Adrenal gland (tissue), 5 donors: ENCODE data around the gene PPFIA4.

Experiments used
- POLR2A ChIP-seq, 2 donors: fragments of 450-650 bp; IDR thresholded peaks; one replicate each; pipeline ENCODE4 v1.6.1; 2017; ENCODE audit warnings: antibody characterized with exemption in 2 of 2, mild to moderate bottlenecking in 2 of 2, moderate library complexity in 1 of 2
- TF ChIP-seq, protein P1 (sequence below), 6 experiments: fragments of 450-650 bp in 4 of 6; fragments of 200-600 bp in 2 of 6; sonication (generic) in 1 of 6; IDR thresholded peaks; 1 replicate in 5 of 6; 2 replicates in 1 of 6; pipeline versions ENCODE4 v1.5.1 to v1.8.0; 2016 to 2021; ENCODE audit warnings: antibody characterized with exemption in 6 of 6, mild to moderate bottlenecking in 2 of 6, moderate library complexity in 1 of 6
- donor health status: DM: no; HTN: no; CAD: no.

DNA sequence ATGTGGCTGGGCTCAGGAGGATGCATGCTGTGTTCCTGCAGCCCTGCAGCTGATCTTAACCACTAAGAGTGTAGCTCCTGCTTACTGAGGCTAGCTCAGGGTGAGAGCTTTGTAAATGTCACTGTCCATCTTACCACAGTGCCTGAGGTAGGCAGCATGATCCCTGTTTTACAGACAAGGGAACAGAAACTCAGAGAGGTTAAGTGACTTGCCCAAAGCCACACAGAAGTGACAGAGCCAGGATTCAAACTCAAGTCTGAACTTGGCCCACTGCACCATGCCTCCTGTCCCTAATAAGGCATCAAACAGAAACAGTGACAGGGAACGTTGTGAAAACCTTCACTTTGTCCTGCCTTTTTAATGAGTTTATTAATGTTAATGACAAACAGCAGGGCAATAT is 27.9 kb downstream of the PPFIA4 start:
- TF ChIP-seq, protein P1, sequence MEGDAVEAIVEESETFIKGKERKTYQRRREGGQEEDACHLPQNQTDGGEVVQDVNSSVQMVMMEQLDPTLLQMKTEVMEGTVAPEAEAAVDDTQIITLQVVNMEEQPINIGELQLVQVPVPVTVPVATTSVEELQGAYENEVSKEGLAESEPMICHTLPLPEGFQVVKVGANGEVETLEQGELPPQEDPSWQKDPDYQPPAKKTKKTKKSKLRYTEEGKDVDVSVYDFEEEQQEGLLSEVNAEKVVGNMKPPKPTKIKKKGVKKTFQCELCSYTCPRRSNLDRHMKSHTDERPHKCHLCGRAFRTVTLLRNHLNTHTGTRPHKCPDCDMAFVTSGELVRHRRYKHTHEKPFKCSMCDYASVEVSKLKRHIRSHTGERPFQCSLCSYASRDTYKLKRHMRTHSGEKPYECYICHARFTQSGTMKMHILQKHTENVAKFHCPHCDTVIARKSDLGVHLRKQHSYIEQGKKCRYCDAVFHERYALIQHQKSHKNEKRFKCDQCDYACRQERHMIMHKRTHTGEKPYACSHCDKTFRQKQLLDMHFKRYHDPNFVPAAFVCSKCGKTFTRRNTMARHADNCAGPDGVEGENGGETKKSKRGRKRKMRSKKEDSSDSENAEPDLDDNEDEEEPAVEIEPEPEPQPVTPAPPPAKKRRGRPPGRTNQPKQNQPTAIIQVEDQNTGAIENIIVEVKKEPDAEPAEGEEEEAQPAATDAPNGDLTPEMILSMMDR (IDR thresholded peaks at IDR 0.05), result no peak
- no peak for TF ChIP-seq POLR2A (IDR thresholded peaks at IDR 0.05)
